ENCODE measurements around the gene GTF3C6.

Gene GTF3C6

GRCh38 chr6:110939429-110940200 is 18.9 kb upstream of the GTF3C6 start:
- TF ChIP-seq CTCF (conservative IDR thresholded peaks at IDR 0.05; ENCODE audit: control insufficient read depth, insufficient read depth, low read depth, low read length): no peak
- no peak for DNase-seq (ENCODE audit: low read depth)
- no peak overlapping the region for H3K4me3 ChIP-seq (ENCODE audit: control insufficient read depth, low read depth, low read length)

GRCh38 chr6:110944681-110945151 is 13.8 kb upstream of the GTF3C6 start:
- H3K4me3 ChIP-seq (ENCODE audit: control insufficient read depth, low read depth, low read length): no peak overlapping the region
- peak; percentile 95 for DNase-seq (ENCODE audit: low read depth)
- TF ChIP-seq CTCF (conservative IDR thresholded peaks at IDR 0.05; ENCODE audit: control insufficient read depth, insufficient read depth, low read depth, low read length): no peak

GRCh38 chr6:110946498-110946897 is 12.0 kb upstream of the GTF3C6 start:
- no peak for DNase-seq (ENCODE audit: low read depth)
- no peak overlapping the region for H3K4me3 ChIP-seq (ENCODE audit: control insufficient read depth, low read depth, low read length)
- TF ChIP-seq CTCF (conservative IDR thresholded peaks at IDR 0.05; ENCODE audit: control insufficient read depth, insufficient read depth, low read depth, low read length): no peak

- peak; percentile 47 for TF ChIP-seq CTCF (conservative IDR thresholded peaks at IDR 0.05; ENCODE audit: control insufficient read depth, insufficient read depth, low read depth, low read length)
- H3K4me3 ChIP-seq (ENCODE audit: control insufficient read depth, low read depth, low read length): no peak overlapping the region
- peak; percentile 63 for DNase-seq (ENCODE audit: low read depth)
These were observed 8.7 kb upstream of the GTF3C6 start for GRCh38 chr6:110949679-110950285.

GRCh38 chr6:110950440-110950839 is 8.1 kb upstream of the GTF3C6 start:
- no peak for TF ChIP-seq CTCF (conservative IDR thresholded peaks at IDR 0.05; ENCODE audit: control insufficient read depth, insufficient read depth, low read depth, low read length)
- no peak overlapping the region for H3K4me3 ChIP-seq (ENCODE audit: control insufficient read depth, low read depth, low read length)
- DNase-seq (ENCODE audit: low read depth): no peak

GRCh38 chr6:110951008-110951407 is 7.5 kb upstream of the GTF3C6 start:
- H3K4me3 ChIP-seq (ENCODE audit: control insufficient read depth, low read depth, low read length): no peak overlapping the region
- TF ChIP-seq CTCF (conservative IDR thresholded peaks at IDR 0.05; ENCODE audit: control insufficient read depth, insufficient read depth, low read depth, low read length): no peak

More at GRCh38 chr6:110951008-110951407, 7.5 kb upstream of the GTF3C6 start:
- no peak for DNase-seq (ENCODE audit: low read depth)
